ENCODE results near the gene AUTS2.

DNA sequence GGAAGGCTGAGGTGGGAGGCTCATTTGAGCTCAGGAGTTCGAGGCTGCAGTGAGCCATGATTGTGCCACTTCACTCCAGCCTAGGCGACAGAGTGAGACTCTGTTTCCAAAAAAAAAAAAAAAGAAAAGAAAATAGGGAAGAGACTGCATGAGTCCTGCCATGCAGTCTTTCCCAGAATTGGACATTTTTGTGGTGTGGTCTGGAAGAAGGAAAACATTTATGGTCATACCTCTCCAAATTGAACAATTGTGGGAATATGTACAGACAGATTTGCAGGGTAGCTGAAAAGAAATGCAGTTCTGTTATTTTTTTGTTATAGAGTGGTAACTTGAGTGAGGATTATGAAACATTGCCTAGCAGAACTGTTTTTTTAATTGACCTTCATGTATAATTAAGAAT lies 198.1 kb downstream of the AUTS2 start:
- TF ChIP-seq, protein P1, sequence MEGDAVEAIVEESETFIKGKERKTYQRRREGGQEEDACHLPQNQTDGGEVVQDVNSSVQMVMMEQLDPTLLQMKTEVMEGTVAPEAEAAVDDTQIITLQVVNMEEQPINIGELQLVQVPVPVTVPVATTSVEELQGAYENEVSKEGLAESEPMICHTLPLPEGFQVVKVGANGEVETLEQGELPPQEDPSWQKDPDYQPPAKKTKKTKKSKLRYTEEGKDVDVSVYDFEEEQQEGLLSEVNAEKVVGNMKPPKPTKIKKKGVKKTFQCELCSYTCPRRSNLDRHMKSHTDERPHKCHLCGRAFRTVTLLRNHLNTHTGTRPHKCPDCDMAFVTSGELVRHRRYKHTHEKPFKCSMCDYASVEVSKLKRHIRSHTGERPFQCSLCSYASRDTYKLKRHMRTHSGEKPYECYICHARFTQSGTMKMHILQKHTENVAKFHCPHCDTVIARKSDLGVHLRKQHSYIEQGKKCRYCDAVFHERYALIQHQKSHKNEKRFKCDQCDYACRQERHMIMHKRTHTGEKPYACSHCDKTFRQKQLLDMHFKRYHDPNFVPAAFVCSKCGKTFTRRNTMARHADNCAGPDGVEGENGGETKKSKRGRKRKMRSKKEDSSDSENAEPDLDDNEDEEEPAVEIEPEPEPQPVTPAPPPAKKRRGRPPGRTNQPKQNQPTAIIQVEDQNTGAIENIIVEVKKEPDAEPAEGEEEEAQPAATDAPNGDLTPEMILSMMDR (conservative IDR thresholded peaks at IDR 0.05; ENCODE audit: low read depth, low read length) = no peak
- TF ChIP-seq EZH2 (IDR thresholded peaks at IDR 0.05; ENCODE audit: borderline replicate concordance, low read depth, low read length, poor library complexity, severe bottlenecking) = no peak

Data from A673 (cell line).